Kidney epithelial cell (primary cell): ENCODE measurements around the gene MXRA7. TPM values are rescaled to one million over a fixed set of nuclear protein-coding genes. Genes with fewer than 3 reads are reported as not detected.
"Not testable (repeated sequence)": the region's sequence is repeated elsewhere in the genome, so short reads cannot be mapped to it uniquely, and the experiment has no call there.

Experiments
- DNase-seq: peaks from one replicate; pipeline ENCODE4 v3.0.0-alpha.2; 2010; ENCODE audit warnings: low read depth
- H3K27me3 ChIP-seq: 2 replicates; pipeline ENCODE4 v1.6.0; 2011; ENCODE audit warnings: low read length; ENCODE audit not compliant: control insufficient read depth, insufficient read depth
- H3K36me3 ChIP-seq: 2 replicates; pipeline ENCODE4 v1.5.1; 2011; ENCODE audit warnings: low read length; ENCODE audit not compliant: control insufficient read depth, insufficient read depth
- H3K4me3 ChIP-seq: 2 replicates; pipeline ENCODE4 v1.5.1; 2011; ENCODE audit warnings: low read depth, mild to moderate bottlenecking, control low read depth, low read length
- CTCF ChIP-seq: IDR thresholded peaks from 2 replicates; pipeline ENCODE4 v1.5.1; 2011; ENCODE audit warnings: mild to moderate bottlenecking, moderate library complexity, low read length, control low read depth, inconsistent platforms; ENCODE audit not compliant: insufficient read depth, poor library complexity, severe bottlenecking
- total RNA-seq: library from RNA; depleted of rRNA; stranded (reverse); fragments of >200 nt; gene quantifications from 2 replicates; pipeline ENCODE4 v1.2.3, GENCODE V29; 2015

MXRA7 gene
- total RNA-seq, 1 donor from 2014 or later = 110 TPM

- H3K36me3 ChIP-seq = peaks cover 1% of the 10 kb centered on the region
- no peak for DNase-seq
- no peak for TF ChIP-seq CTCF
- H3K27me3 ChIP-seq = no peaks in the 10 kb centered on the region
- H3K4me3 ChIP-seq = peak overlapping the region; percentile 96
Observed at GRCh38 chr17:76725580-76726230, 14.9 kb upstream of the MXRA7 start.

DNA sequence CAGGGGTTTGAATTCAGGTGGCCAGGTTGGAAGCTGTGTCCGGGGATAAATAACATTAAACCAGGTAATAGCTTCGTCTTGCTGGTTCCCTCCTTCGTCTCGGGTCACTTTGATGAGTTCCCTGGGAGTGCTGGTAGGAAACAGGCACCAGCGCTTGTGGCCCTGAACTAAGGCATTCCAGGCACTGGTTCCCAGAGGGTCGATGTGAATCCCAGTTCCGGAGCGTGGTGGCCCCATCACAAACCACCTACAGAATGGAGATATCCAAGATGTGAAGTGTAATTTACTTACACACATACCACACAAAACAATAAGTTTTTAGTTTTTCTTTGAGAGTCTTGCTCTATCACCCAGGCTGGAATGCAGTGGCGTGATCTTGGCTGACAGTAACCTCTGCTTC is 13.0 kb upstream of the MXRA7 start:
- no peak for DNase-seq
- H3K4me3 ChIP-seq = no peak overlapping the region
- no peaks in the 10 kb centered on the region for H3K27me3 ChIP-seq
- TF ChIP-seq CTCF = no peak
- peaks cover 1% of the 10 kb centered on the region for H3K36me3 ChIP-seq

- not testable (repeated sequence) for H3K4me3 ChIP-seq, H3K27me3 ChIP-seq, H3K36me3 ChIP-seq, DNase-seq
Observed at GRCh38 chr17:76722977-76723376, 12.2 kb upstream of the MXRA7 start.

GRCh38 chr17:76722279-76722678 is 11.5 kb upstream of the MXRA7 start:
- Histone ChIP-seq H3K4me3 (no peak overlapping the region), H3K27me3 (no peaks in the 10 kb centered on the region), H3K36me3 (peaks cover 2% of the 10 kb centered on the region)
- no peak for DNase-seq
- TF ChIP-seq CTCF = no peak

- TF ChIP-seq CTCF = no peak
- no peak for DNase-seq
- Histone ChIP-seq H3K36me3 (peaks cover 2% of the 10 kb centered on the region), H3K27me3 (no peaks in the 10 kb centered on the region), H3K4me3 (no peak overlapping the region)
Observed at GRCh38 chr17:76721463-76721862, 10.7 kb upstream of the MXRA7 start.

- Histone ChIP-seq H3K27me3 (no peaks in the 10 kb centered on the region), H3K4me3 (no peak overlapping the region), H3K36me3 (peaks cover 2% of the 10 kb centered on the region)
- TF ChIP-seq CTCF = no peak
- no peak for DNase-seq
Observed at GRCh38 chr17:76720941-76721340, 10.2 kb upstream of the MXRA7 start.
